Measurements from ENCODE around the gene ZNF468. TPM values are rescaled to one million over a fixed set of nuclear protein-coding genes. Genes with fewer than 3 reads are reported as not detected.
"Not testable (repeated sequence)": the region's sequence is repeated elsewhere in the genome, so short reads cannot be mapped to it uniquely, and the experiment has no call there.

Gene ZNF468
- total RNA-seq, 4 donors from 2014 or later: 8.2 to 19.2 (median 14.0) TPM

DNA sequence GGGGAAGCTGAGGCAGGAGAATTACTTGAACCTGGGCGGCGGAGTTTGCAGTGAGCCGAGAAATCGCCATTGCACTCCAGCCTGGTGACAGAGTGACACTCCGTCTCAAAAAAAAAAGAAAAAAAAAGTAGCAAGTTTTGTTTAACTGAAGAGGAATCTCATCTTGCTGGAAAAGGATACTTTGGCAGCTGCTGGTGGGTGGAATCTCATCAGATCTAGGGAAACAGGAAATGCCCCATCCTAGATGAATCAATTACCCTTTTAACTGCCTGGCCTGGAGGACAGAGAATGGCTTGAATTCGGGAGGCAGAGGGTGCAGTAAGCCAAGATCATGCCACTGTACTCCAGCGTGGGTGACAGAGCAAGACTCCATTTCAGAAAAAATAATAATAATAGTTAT, 31.7 kb upstream of the ZNF468 start:
- no peaks in the 10 kb centered on the region for H3K4me1 ChIP-seq
- H3K36me3 ChIP-seq: peaks cover 3 to 93% (median 12%) of the 10 kb centered on the region in 3 donors
- 74 to 75% methylated on average over 7 of the region's 7 CpGs for WGBS, 2 donors
- H3K27ac ChIP-seq: no peak overlapping the region
- no peak overlapping the region for H3K4me3 ChIP-seq
- no peaks in the 10 kb centered on the region for H3K27me3 ChIP-seq
- TF ChIP-seq POLR2A (IDR thresholded peaks at IDR 0.05) (no peak), EP300 (IDR thresholded peaks at IDR 0.05) (no peak)
- TF ChIP-seq, protein P1, sequence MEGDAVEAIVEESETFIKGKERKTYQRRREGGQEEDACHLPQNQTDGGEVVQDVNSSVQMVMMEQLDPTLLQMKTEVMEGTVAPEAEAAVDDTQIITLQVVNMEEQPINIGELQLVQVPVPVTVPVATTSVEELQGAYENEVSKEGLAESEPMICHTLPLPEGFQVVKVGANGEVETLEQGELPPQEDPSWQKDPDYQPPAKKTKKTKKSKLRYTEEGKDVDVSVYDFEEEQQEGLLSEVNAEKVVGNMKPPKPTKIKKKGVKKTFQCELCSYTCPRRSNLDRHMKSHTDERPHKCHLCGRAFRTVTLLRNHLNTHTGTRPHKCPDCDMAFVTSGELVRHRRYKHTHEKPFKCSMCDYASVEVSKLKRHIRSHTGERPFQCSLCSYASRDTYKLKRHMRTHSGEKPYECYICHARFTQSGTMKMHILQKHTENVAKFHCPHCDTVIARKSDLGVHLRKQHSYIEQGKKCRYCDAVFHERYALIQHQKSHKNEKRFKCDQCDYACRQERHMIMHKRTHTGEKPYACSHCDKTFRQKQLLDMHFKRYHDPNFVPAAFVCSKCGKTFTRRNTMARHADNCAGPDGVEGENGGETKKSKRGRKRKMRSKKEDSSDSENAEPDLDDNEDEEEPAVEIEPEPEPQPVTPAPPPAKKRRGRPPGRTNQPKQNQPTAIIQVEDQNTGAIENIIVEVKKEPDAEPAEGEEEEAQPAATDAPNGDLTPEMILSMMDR (IDR thresholded peaks at IDR 0.05): no peak
- H3K9me3 ChIP-seq: peaks cover 0 to 7% (median 0%) of the 10 kb centered on the region in 4 donors
- DNase-seq (ENCODE audit: low spot score in 2 of 2): no peak

DNA sequence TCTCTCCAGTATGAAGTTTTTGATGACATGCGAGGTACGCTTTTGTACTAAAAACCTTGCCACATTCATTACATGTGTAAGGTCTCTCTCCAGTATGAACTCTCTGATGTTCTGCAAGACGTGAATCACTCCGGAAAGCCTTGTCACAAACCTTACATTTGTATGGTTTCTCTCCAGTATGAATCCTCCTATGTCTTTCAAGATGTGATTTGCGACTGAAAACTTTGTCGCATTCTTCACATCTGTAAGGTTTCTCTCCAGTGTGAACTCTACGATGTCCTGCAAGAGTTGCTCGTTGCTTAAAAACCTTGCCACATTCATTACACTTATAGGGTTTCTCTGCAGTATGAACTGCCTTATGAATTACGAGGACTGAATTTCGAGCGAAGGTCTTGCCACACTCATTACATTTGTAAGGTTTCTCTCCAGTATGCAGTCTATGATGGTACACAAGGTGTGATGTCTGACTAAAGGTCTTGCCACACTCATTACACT, 23.5 kb upstream of the ZNF468 start:
- no peak for DNase-seq (ENCODE audit: low spot score in 2 of 2)
- WGBS, 2 donors: 88 to 95% methylated on average over 11 of the region's 11 CpGs
- TF ChIP-seq POLR2A (IDR thresholded peaks at IDR 0.05): no peak
- TF ChIP-seq, protein P1 (IDR thresholded peaks at IDR 0.05): no peak
- TF ChIP-seq EP300 (IDR thresholded peaks at IDR 0.05): no peak
- no peaks in the 10 kb centered on the region for H3K27me3 ChIP-seq
- H3K4me3 ChIP-seq: no peak overlapping the region
- H3K27ac ChIP-seq: no peak overlapping the region
- H3K4me1 ChIP-seq: no peaks in the 10 kb centered on the region
- H3K9me3 ChIP-seq: peaks cover 3 to 78% (median 11%) of the 10 kb centered on the region in 4 donors
- peaks cover 5 to 90% (median 36%) of the 10 kb centered on the region in 3 donors for H3K36me3 ChIP-seq

DNA sequence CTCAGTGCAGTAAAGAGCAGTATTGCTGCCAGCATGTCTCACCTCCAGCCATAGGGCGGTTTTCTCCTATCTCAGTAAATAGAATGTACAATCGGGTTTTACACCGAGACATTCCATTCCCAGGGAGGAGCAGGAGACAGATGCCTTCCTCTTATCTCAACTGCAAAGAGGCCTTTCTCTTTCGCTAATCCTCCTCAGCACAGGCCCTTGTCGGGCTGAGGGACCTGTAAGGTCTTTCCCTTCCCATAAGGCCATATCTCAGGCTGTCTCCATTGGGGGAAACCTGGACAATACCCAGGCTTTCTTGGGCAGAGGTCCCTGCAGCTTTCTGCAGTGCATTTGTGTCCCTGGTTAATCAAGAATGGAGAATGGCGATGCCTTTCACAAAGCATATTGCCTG, 15.6 kb upstream of the ZNF468 start:
- WGBS, 2 donors: 80 to 81% methylated on average over 6 of the region's 6 CpGs
- not testable (repeated sequence) for H3K27me3 ChIP-seq; H3K4me1 ChIP-seq; DNase-seq (ENCODE audit: low spot score in 2 of 2); H3K27ac ChIP-seq; H3K4me3 ChIP-seq
- Histone ChIP-seq H3K36me3 (peaks cover 0 to 40% (median 0%) of the 10 kb centered on the region in 3 donors), H3K9me3 (peaks cover 0 to 11% (median 0%) of the 10 kb centered on the region in 4 donors)

DNA sequence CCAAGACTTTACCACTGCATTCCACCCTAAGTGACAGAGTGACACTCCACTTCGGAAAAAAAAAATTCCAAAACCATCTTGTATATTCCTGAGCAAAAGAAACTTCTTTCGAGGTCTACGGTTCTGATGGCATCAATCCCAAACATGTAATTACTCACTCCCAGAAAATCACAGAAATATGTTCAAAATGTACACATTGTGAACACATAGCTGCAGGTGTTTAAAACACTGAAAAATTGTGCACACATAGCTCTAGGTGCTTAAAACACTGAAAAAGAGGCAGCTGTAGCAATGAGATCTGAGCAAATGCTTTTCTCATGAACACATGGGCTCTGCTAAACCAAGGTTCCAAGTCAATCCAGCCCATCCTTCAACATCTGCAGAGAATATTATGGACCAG, 14.0 kb upstream of the ZNF468 start:
- TF ChIP-seq POLR2A (IDR thresholded peaks at IDR 0.05) (no peak), EP300 (IDR thresholded peaks at IDR 0.05) (no peak)
- TF ChIP-seq, protein P1 (IDR thresholded peaks at IDR 0.05): no peak
- DNase-seq (ENCODE audit: low spot score in 2 of 2): no peak
- no peaks in the 10 kb centered on the region for H3K27me3 ChIP-seq
- no peaks in the 10 kb centered on the region for H3K4me1 ChIP-seq
- 82% methylated on average over 3 of the region's 3 CpGs for WGBS, 2 donors
- peaks cover 0 to 38% (median 0%) of the 10 kb centered on the region in 3 donors for H3K36me3 ChIP-seq
- no peak overlapping the region for H3K4me3 ChIP-seq
- H3K9me3 ChIP-seq: no peaks in the 10 kb centered on the region
- H3K27ac ChIP-seq: no peak overlapping the region

DNA sequence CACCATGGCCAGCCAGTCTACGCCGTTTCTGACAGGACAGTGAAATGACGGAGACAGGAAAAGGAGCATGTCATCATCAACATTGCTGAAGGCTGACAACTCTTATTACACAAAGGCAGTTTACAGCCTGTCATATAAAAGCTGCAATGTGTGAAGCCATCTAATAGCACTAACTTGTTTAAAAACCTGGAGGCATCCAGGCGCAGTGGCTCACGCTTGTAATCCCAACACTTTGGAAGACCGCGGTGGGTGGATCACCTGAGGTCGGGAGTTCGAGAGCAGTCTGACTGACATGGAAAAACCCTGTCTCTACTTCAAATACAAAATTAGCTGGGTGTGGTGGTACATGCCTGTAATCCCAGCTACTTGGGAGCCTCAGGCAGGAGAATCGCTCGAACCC, 10.6 kb upstream of the ZNF468 start:
- 82 to 84% methylated on average over 11 of the region's 11 CpGs for WGBS, 2 donors

DNA sequence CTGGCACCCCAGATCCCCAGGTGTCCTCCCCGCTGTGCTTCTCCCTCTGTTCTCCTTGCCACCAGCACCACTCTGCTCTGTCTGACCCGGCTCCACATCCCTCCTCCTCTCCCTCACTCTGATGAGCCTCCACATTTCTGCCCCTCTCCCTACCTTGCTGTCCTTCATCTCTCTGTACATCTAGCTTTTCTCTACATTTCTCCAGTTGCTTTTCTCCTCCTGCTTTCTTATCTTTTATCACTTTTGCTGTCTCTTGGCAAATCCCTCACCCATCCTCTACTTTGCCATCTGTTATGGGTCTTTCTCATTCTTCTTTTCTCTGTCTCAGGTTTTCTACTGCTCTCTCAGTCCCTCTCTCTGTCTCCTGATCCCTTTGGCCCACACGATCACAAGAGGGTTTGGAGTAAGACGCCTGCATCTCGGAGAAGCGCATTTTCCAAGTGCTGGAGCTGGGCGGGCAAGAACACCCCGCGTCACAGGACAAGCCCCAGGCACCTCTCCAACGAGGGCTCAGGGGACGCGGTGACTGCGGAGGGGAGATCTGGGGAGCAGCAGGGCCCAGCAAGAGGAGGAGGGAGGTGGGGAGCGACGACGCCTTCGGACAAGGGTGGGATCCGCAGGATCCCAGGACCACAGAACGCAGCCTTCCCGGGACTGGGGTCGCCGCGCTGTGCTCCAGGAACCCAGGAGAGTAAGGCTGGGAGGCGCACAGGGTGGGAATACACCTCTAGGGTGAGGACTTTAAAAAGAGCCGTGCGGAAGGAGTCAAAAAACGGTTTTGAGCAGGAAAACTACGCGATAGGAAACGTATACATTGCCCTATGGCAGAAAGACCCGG, 660 bp downstream of the ZNF468 start:
- DNase-seq (ENCODE audit: low spot score in 2 of 2): peak in 1 of 2 donors; percentile 6
- peaks cover 0 to 17% (median 0%) of the 10 kb centered on the region in 4 donors for H3K4me1 ChIP-seq
- H3K27me3 ChIP-seq, H3K9me3 ChIP-seq: not testable (repeated sequence)
- WGBS, 2 donors: 5% methylated on average over 22 to 31 of the region's 31 CpGs
- peaks cover 2 to 29% (median 5%) of the 10 kb centered on the region in 3 donors for H3K36me3 ChIP-seq
- H3K27ac ChIP-seq: peak overlapping the region in 3 of 4 donors; percentile 69 to 77 (median 72)
- peak overlapping the region; percentile 49 to 75 (median 64) for H3K4me3 ChIP-seq

More for the DNA sequence above, 10.6 kb upstream of the ZNF468 start:
- H3K4me1 ChIP-seq; H3K9me3 ChIP-seq; H3K27me3 ChIP-seq; H3K27ac ChIP-seq; DNase-seq (ENCODE audit: low spot score in 2 of 2); H3K4me3 ChIP-seq: not testable (repeated sequence)
- H3K36me3 ChIP-seq: peaks cover 0 to 31% (median 0%) of the 10 kb centered on the region in 3 donors

DNA sequence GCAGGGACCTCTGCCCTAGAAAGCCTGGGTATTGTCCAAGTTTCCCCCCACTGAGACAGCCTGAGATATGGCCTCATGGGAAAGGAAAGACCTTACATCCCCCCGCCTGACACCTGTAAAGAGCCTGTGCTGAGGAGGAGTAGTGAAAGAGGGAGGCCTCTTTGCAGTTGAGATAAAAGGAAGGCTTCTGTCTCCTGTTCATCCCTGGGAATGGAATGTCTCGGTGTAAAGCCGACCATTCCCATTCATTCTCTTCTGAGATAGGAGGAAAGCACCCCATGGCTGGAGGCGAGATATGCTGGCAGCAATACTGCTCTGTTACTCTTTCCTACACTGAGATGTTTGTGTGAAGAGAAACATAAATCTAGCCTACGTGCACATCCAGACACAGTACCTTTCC, 10.1 kb downstream of the ZNF468 start:
- H3K27me3 ChIP-seq; H3K27ac ChIP-seq; DNase-seq (ENCODE audit: low spot score in 2 of 2); H3K4me3 ChIP-seq; H3K4me1 ChIP-seq: not testable (repeated sequence)
- WGBS, 2 donors: 76 to 79% methylated on average over 5 of the region's 5 CpGs
- Histone ChIP-seq H3K9me3 (peaks cover 0 to 37% (median 12%) of the 10 kb centered on the region in 4 donors), H3K36me3 (peaks cover 2 to 97% (median 43%) of the 10 kb centered on the region in 3 donors)

DNA sequence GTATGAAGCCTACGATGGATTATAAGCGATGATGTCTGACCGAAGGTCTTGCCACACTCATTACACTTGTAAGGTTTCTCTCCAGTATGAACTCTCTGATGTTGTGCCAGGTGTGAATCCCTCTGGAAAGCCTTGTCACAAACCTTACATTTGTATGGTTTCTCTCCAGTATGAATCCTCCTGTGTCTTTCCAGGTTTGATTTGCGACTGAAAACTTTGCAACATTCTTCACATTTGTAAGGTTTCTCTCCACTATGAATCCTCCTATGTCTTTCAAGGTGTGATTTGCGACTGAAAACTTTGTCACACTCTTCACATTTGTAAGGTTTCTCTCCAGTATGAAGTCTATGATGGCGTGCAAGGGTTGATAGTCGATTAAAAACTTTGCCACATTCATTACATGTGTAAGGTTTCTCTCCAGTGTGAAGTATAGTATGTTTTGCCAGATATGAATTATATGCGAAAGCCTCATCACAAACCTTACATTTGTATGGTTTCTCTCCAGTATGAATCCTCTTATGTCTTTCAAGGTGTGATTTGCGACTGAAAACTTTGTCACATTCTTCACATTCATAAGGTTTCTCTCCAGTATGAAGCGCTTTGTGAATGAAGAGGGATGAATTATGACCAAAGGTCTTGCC, 16.5 kb downstream of the ZNF468 start:
- H3K4me3 ChIP-seq; DNase-seq (ENCODE audit: low spot score in 2 of 2); H3K27me3 ChIP-seq; H3K4me1 ChIP-seq; H3K27ac ChIP-seq: not testable (repeated sequence)
- Histone ChIP-seq H3K9me3 (peaks cover 0 to 89% (median 39%) of the 10 kb centered on the region in 4 donors), H3K36me3 (peaks cover 14 to 99% (median 41%) of the 10 kb centered on the region in 3 donors)
- WGBS, 2 donors: 95 to 96% methylated on average over 10 of the region's 10 CpGs

DNA sequence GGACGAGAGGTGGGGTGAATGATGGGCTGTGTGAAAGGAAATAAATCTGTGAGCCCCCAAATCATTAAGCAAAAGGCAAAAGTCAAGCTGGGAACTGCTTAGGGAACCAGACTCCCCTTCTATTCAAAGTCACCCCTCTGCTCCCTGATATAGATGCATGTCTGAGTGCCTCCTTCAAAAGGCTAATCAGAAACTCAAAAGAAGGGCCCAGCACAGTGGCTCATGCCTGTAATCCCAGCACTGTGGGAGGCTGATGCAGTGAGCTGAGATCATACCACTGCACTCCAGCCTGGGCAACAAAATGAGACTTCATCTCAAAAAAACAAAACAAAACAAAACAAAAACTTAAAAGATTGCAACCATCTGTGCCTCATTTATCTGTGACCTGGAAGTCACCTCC, 23.1 kb downstream of the ZNF468 start:
- 61 to 79% methylated on average over 1 of the region's 1 CpG for WGBS, 2 donors
- H3K9me3 ChIP-seq: peaks cover 0 to 43% (median 12%) of the 10 kb centered on the region in 4 donors
- not testable (repeated sequence) for H3K27me3 ChIP-seq; DNase-seq (ENCODE audit: low spot score in 2 of 2); H3K27ac ChIP-seq; H3K4me3 ChIP-seq; H3K4me1 ChIP-seq
- H3K36me3 ChIP-seq: peaks cover 0 to 39% (median 0%) of the 10 kb centered on the region in 3 donors
